Thyroid gland (tissue), 4 donors: ENCODE measurements around the gene CANT1.

Experiments
- POLR2A ChIP-seq, 2 donors: fragments of 450-650 bp; IDR thresholded peaks; one replicate each; pipeline ENCODE4 v1.6.1; 2017; ENCODE audit warnings: antibody characterized with exemption in 2 of 2, mild to moderate bottlenecking in 2 of 2, moderate library complexity in 1 of 2
- TF ChIP-seq, protein P1 (sequence below), 6 experiments: fragments of 200-600 bp in 3 of 6; fragments of 450-650 bp in 3 of 6; sonication (generic) in 3 of 6; IDR thresholded peaks; one replicate each; pipeline ENCODE4 v1.5.1; 2016 to 2019; ENCODE audit warnings: antibody characterized with exemption in 6 of 6, mild to moderate bottlenecking in 2 of 6, inconsistent platforms in 1 of 6, moderate library complexity in 1 of 6

DNA sequence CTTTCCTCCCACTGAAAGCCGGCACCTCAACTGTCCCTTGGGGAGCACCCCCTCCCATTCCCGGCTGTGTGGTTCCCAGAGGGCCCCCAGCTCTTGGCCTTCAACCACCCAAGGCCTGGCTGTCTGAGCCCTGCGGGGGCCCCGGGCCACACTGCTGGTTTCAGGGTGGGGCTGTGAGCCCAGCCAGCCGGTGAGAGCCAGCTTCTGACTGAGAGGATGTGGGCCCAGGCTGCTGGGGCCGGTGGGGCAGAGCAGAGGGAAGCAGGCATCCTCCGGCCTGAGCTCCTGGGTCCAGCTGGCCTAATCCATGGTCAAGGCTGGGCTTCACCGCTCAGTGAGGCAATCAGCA is 29.0 kb downstream of the CANT1 start:
- TF ChIP-seq POLR2A (IDR thresholded peaks at IDR 0.05): no peak
- TF ChIP-seq, protein P1, sequence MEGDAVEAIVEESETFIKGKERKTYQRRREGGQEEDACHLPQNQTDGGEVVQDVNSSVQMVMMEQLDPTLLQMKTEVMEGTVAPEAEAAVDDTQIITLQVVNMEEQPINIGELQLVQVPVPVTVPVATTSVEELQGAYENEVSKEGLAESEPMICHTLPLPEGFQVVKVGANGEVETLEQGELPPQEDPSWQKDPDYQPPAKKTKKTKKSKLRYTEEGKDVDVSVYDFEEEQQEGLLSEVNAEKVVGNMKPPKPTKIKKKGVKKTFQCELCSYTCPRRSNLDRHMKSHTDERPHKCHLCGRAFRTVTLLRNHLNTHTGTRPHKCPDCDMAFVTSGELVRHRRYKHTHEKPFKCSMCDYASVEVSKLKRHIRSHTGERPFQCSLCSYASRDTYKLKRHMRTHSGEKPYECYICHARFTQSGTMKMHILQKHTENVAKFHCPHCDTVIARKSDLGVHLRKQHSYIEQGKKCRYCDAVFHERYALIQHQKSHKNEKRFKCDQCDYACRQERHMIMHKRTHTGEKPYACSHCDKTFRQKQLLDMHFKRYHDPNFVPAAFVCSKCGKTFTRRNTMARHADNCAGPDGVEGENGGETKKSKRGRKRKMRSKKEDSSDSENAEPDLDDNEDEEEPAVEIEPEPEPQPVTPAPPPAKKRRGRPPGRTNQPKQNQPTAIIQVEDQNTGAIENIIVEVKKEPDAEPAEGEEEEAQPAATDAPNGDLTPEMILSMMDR (IDR thresholded peaks at IDR 0.05): no peak
